HG02798 (cell line): ENCODE data around the gene CLIC5.

Experiments used
- ATAC-seq: cut with Tn5 transposase; IDR thresholded peaks from one replicate; pipeline ENCODE4 v1.9.1; 2021; ENCODE audit warnings: mild to moderate bottlenecking; ENCODE audit not compliant: unreplicated experiment, poor library complexity

CLIC5 gene

GRCh38 chr6:45855642-45856394 is 159.8 kb downstream of the CLIC5 start:
- no peak for ATAC-seq

DNA sequence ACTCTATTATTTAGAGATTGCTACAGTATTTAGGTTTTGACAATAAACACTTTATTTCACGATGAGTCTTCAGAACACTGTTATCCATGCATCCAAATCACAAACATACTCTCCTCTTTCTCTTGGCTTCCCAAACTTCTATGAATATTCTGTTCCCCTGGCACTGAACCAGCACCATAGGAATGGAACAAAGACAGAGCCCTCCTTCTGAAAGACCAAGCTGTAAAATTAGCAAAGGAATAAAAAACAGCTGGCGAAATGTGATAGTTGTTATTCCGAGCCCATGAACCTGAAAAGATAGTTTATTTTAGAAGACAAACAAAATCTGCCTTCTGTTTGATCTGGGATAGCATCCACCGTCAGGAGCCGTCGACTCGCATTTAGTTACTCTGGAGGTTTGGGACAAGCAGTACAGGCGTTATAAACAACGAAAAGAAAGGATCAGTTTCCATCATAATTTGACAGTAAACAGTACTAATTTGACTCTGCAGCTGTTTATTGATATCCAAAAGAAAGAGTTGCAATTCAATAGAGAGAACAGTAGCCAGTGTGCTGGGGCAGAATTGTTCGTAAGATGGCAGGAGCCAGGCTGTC is 161.4 kb downstream of the CLIC5 start:
- no peak for ATAC-seq

- ATAC-seq = no peak
Observed at GRCh38 chr6:45851034-45851400, 164.6 kb downstream of the CLIC5 start.

DNA sequence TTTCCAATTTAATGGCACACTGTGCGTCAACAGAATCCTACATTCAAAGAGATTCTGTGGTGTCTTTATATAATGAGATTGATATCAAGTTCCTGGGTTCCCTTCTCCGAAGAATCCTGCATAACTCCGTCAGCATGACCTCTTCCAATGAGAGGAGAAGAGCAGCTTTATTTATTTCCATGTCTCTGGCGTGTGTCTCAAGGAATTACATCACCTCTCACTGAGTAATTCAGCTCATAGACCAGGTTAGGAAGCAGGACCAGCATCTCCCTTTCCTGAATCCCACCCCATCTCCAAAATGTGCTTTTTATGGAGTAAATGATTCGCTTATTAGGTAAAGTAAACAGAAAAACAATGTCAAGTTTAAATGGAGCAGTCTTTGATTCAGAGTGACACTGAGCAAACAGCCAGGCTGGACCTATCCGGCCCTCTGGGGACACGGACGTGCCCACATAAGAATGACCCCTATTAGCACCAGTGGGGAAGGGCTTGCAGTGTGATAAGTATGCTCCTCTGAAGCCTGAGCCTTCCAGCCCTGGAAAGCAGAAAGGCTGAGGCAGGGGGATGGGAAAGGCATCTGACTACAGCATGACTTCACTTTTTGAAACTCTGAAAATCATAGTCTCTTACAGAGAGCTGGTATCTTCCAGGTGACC is 165.2 kb downstream of the CLIC5 start:
- ATAC-seq = no peak

DNA sequence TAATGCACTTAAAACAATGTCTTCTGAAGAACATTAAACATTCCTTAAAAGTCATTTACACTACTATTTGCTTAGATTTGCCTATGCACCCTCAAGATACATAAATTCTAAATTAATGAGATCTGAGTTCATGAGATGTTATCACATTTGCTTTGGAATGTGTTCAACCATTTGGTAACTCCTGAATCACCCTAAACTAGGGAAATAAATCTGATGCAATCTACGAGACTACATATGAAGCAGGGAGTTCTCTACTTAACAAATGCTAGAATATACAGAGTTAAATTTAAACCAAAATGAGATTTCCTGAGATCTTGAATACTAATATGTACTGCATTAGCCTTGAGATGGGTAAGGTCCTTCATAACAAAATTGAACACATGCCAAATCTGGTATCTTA is 170.1 kb downstream of the CLIC5 start:
- no peak for ATAC-seq

DNA sequence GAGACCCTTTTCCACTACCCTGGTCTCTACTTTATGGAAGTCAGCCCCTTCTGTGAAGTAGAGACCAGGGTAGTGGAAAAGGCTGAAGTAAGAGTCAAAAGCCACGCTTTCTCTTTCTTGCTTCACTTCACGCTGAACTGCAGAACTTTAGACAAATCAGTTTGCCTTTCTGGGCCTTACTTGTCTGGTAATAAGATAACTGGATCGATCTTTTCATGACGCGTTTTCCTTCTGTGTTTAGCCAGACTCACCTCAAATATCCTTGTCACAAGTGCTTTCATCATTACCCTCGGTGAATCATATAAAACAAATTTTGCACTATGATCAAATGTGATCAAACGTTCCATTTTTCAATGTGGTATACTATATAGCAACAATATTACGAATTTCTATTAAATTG is 170.7 kb downstream of the CLIC5 start:
- ATAC-seq = no peak

DNA sequence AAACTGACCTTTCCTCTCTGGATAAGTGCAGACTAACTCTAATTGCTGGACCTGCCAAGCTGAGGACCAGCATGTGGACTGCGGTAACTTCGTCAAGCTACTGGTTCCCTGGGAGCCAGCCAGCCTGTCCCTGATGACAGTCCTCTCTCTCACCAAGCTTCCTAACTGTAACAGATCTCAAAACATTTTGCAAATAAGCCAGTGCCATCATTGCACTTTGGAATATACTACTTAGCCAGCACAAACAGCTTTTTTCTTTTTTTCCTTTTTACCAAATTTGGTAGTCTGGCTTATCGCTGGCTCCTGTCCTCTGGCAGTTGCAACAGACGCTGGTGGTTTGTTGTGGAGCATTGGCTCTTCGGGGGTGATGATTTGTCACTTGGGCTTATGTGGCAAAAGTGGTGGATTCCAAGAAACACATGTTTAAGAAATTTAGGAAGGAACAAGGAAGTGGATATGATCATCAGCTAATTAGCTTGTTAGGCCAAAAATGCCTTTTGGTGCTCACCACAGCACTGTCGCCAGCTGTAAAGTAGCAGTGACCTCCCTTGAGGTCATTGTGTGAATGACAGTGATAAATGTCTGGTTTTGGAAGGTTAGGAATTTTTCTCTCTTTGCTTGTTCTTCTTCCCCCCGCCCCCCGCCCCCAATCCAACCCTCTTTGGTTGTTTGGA is 171.7 kb downstream of the CLIC5 start:
- ATAC-seq = no peak

GRCh38 chr6:45841062-45841461 is 174.6 kb downstream of the CLIC5 start:
- ATAC-seq = no peak

GRCh38 chr6:45838996-45839395 is 176.7 kb downstream of the CLIC5 start:
- no peak for ATAC-seq

DNA sequence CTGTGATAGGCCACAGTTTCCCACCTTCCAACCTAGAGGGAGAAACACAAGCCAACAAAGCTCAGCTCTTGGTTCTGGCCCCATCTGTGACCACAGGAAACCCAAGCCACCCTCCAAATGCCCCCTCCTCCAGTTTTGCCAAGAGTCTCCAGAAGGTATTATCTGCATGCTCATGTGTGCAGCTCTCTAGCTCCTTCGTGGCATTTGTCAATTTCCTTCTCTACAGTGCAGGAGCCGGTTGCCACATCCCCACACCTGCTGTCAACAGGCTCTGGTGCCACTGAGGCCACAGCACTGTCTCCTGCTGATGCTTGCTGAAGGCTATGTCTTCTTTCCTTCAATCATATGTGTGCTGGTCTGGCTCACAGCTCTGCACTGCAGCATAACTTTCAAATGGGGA is 177.2 kb downstream of the CLIC5 start:
- no peak for ATAC-seq

DNA sequence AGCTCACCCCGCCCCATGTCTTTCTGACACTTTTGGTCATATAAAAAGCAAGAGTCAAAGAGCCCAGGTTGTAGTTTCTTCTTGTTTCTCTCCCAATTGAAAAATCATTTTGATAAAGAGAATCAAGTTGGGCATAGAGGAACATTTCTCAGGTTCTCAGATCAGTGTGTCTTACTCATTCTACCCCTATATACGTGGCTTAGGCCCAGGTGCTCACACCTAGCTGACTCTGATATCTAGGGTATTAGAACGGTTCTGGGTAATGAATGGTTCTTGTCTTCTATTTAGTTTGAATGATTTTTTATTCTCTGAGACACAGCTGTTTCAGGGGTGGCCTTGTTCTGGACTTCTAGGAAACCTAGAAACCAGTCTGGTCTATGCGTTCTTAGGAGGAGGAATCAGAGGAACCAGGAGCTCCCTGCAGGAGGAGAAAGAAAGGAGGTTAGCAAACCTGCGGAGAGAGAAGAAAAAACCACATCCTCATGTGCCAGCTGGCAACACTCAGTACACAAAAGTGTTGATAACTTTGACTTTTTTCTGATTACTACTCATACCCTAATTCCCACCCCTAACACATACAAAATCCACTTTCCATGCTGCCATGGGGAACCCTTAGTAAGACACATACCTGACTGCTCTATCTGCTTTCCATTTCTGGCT is 178.0 kb downstream of the CLIC5 start:
- ATAC-seq = no peak

- ATAC-seq = no peak
Observed at GRCh38 chr6:45836984-45837383, 178.7 kb downstream of the CLIC5 start.

DNA sequence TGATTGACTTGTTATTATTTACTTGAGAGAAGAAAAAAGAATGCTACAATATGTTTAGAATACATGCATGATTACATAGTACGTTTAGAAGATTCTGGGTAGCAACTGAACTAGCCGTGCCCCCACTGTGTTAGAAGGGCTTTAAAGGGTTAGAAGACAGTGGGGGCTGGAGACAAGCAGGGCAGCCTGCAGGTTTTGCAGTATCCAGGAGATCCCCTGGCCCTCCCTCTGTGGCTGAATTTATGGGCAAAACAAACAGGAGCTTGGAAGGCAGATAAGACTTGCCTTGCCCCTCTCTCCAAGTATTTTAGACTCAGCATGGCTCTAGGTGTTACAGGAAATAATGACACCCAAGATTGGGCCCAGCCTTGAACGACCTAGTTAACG is 179.2 kb downstream of the CLIC5 start:
- no peak for ATAC-seq

DNA sequence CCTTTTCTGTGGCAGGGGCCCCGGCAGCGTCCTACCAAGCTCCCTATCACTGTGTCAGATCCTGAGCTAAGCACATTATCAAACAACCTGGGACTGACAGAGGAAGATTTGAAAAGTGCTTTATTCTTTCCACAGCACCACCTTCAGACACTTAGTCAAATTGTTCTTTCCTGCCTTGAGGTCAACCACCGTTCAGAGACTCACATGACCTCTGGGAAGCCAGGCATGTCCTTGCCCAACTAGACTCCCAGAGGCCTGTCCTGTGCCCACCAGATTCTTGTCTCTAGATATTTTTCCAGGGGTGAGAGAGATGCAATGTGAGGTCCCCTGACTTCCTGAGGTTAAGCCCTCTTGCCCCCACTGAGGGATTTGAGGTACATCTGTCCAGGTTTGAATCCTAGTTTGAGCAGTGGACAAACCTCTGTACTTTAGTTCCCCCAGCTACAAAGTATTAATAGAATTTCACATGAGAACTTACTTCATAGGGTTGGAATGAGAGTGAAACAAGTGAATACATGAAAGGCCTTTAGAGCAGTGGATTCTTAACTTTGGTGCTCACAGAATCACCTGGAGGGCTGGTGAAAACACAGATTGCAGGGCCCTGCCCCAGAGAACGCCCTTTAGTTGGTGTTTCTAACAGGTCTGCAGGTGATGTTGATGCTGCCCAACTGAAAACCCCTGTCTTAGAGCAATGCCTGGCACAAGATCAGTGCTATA is 179.8 kb downstream of the CLIC5 start:
- no peak for ATAC-seq

GRCh38 chr6:45832063-45832462 is 183.6 kb downstream of the CLIC5 start:
- no peak for ATAC-seq
